Measurements from ENCODE around the gene TUBB2B. TPM values are rescaled to one million over a fixed set of nuclear protein-coding genes. Genes with fewer than 3 reads are reported as not detected.

The TUBB2B gene
- total RNA-seq, 1 experiment from 2014 or later, result 0.86 TPM

DNA sequence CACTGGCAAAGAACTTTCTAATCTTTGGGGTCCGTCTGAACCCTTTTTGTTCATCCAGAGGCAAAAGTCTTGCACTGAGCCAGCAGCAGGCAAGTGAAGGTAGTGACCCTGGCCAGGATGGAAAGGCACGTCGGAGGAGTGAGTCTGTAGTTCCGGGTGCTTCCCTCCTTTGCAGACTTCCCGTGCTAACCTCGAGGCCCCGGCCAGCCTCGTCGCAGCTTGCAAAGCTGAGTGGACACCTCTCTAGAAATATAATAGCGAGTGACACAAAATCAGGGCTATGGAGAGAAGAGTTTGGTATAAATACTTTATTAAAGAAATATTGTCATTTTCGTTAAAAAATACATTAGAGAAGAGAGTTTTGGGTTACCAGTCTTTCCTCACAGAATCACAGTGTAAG is 41.2 kb upstream of the TUBB2B start:
- ChIA-PET CTCF (no interaction called here), RAD21 (ENCODE audit: low non-redundant PET in 1 of 2, low total read pairs in 2 of 2, uncharacterized antibody in 2 of 2, unreplicated experiment in 2 of 2) (no interaction called here), POLR2A (no interaction called here)
- ATAC-seq, result no peak
- Histone ChIP-seq H3K9ac (ENCODE audit: low read length) (no peak overlapping the region), H3K4me2 (ENCODE audit: low read length) (no peak overlapping the region), H3K79me2 (ENCODE audit: insufficient read depth, low read length) (peaks cover 42% of the 10 kb centered on the region), H3K4me3 (replicated peaks in 1 of 2; ENCODE audit: low read depth in 1 of 2, low read length in 2 of 2) (no peak overlapping the region), H3K9me3 (ENCODE audit: control insufficient read depth in 1 of 2, insufficient read depth in 1 of 2, low read depth in 1 of 2, low read length in 2 of 2) (no peaks in the 10 kb centered on the region), H4K20me1 (ENCODE audit: insufficient read depth) (no peaks in the 10 kb centered on the region), H3K27ac (ENCODE audit: low read depth, low read length) (no peak overlapping the region), H3K4me1 (ENCODE audit: control insufficient read depth in 1 of 2, insufficient read depth in 2 of 2, low read length in 2 of 2) (no peaks in the 10 kb centered on the region), H3K27me3 (ENCODE audit: insufficient read depth, low read length) (no peaks in the 10 kb centered on the region), H2AFZ (ENCODE audit: low read depth, low read length, poor library complexity, severe bottlenecking) (no peak overlapping the region), H3K9me2 (ENCODE audit: insufficient read depth) (no peaks in the 10 kb centered on the region), H3K36me3 (ENCODE audit: control insufficient read depth in 1 of 2, insufficient read depth in 2 of 2, low read length in 2 of 2) (peaks cover 16 to 21% of the 10 kb centered on the region in 2 experiments; a peak in 3 of 4 replicates)
- intact Hi-C loops (cut with micrococcal nuclease), result no loop called here
- no TSS peak for BruUV-seq (replicated peaks)
- DNase-seq (ENCODE audit: low read depth, low spot score), result no peak
- TF ChIP-seq RAD21 (IDR thresholded peaks at IDR 0.05; ENCODE audit: low read depth) (no peak), EGR1 (IDR thresholded peaks at IDR 0.05; ENCODE audit: low read depth) (no peak), SRF (IDR thresholded peaks at IDR 0.05; ENCODE audit: low read depth) (no peak), POLR2AphosphoS5 (IDR thresholded peaks at IDR 0.05; ENCODE audit: low read depth, low read length) (no peak), CEBPB (IDR thresholded peaks at IDR 0.05; ENCODE audit: low read depth) (no peak), ELF1 (IDR thresholded peaks at IDR 0.05; ENCODE audit: borderline replicate concordance, low read depth) (no peak), JUND (IDR thresholded peaks at IDR 0.05) (no peak), SP1 (IDR thresholded peaks at IDR 0.05; ENCODE audit: low read depth) (no peak), YY1 (IDR thresholded peaks at IDR 0.05; ENCODE audit: extremely low read depth, insufficient replicate concordance, low read depth, low read length) (no peak), POLR2A (IDR thresholded peaks at IDR 0.05; ENCODE audit: borderline replicate concordance, extremely low read depth, insufficient read depth, insufficient read length) (no peak), EZH2 (IDR thresholded peaks at IDR 0.05) (no peak), FOSL1 (IDR thresholded peaks at IDR 0.05; ENCODE audit: low read depth) (no peak), ZNF274 (IDR thresholded peaks at IDR 0.05; ENCODE audit: low read depth, low read length) (no peak), TCF7L2 (IDR thresholded peaks at IDR 0.05; ENCODE audit: borderline replicate concordance, extremely low read depth, insufficient read depth, insufficient read length) (no peak), EZH2phosphoT487 (IDR thresholded peaks at IDR 0.05; ENCODE audit: borderline replicate concordance) (no peak), SIN3A (IDR thresholded peaks at IDR 0.05; ENCODE audit: low read depth) (no peak)
- TF ChIP-seq, protein P1, sequence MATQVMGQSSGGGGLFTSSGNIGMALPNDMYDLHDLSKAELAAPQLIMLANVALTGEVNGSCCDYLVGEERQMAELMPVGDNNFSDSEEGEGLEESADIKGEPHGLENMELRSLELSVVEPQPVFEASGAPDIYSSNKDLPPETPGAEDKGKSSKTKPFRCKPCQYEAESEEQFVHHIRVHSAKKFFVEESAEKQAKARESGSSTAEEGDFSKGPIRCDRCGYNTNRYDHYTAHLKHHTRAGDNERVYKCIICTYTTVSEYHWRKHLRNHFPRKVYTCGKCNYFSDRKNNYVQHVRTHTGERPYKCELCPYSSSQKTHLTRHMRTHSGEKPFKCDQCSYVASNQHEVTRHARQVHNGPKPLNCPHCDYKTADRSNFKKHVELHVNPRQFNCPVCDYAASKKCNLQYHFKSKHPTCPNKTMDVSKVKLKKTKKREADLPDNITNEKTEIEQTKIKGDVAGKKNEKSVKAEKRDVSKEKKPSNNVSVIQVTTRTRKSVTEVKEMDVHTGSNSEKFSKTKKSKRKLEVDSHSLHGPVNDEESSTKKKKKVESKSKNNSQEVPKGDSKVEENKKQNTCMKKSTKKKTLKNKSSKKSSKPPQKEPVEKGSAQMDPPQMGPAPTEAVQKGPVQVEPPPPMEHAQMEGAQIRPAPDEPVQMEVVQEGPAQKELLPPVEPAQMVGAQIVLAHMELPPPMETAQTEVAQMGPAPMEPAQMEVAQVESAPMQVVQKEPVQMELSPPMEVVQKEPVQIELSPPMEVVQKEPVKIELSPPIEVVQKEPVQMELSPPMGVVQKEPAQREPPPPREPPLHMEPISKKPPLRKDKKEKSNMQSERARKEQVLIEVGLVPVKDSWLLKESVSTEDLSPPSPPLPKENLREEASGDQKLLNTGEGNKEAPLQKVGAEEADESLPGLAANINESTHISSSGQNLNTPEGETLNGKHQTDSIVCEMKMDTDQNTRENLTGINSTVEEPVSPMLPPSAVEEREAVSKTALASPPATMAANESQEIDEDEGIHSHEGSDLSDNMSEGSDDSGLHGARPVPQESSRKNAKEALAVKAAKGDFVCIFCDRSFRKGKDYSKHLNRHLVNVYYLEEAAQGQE (IDR thresholded peaks at IDR 0.05; ENCODE audit: low read depth), result no peak
- TF ChIP-seq, protein P2, sequence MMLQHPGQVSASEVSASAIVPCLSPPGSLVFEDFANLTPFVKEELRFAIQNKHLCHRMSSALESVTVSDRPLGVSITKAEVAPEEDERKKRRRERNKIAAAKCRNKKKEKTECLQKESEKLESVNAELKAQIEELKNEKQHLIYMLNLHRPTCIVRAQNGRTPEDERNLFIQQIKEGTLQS (IDR thresholded peaks at IDR 0.05), result no peak
- TF ChIP-seq, protein P3, sequence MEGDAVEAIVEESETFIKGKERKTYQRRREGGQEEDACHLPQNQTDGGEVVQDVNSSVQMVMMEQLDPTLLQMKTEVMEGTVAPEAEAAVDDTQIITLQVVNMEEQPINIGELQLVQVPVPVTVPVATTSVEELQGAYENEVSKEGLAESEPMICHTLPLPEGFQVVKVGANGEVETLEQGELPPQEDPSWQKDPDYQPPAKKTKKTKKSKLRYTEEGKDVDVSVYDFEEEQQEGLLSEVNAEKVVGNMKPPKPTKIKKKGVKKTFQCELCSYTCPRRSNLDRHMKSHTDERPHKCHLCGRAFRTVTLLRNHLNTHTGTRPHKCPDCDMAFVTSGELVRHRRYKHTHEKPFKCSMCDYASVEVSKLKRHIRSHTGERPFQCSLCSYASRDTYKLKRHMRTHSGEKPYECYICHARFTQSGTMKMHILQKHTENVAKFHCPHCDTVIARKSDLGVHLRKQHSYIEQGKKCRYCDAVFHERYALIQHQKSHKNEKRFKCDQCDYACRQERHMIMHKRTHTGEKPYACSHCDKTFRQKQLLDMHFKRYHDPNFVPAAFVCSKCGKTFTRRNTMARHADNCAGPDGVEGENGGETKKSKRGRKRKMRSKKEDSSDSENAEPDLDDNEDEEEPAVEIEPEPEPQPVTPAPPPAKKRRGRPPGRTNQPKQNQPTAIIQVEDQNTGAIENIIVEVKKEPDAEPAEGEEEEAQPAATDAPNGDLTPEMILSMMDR (IDR thresholded peaks at IDR 0.05 in 2 of 3, conservative IDR thresholded peaks at IDR 0.05 in 1 of 3; ENCODE audit: borderline replicate concordance in 1 of 3, insufficient read depth in 1 of 3, low read depth in 2 of 3, low read length in 2 of 3), result no peak
- TF ChIP-seq, protein P4, sequence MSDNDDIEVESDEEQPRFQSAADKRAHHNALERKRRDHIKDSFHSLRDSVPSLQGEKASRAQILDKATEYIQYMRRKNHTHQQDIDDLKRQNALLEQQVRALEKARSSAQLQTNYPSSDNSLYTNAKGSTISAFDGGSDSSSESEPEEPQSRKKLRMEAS (IDR thresholded peaks at IDR 0.05), result no peak

All from HCT116 (cell line).